Measurements from ENCODE around the gene NR1I2.

Gene NR1I2

GRCh38 chr3:119781330-119782198 lies at the start of gene NR1I2:
NR1I2 (plus strand) TSS chr3:119782101.
- TF ChIP-seq, protein P1, sequence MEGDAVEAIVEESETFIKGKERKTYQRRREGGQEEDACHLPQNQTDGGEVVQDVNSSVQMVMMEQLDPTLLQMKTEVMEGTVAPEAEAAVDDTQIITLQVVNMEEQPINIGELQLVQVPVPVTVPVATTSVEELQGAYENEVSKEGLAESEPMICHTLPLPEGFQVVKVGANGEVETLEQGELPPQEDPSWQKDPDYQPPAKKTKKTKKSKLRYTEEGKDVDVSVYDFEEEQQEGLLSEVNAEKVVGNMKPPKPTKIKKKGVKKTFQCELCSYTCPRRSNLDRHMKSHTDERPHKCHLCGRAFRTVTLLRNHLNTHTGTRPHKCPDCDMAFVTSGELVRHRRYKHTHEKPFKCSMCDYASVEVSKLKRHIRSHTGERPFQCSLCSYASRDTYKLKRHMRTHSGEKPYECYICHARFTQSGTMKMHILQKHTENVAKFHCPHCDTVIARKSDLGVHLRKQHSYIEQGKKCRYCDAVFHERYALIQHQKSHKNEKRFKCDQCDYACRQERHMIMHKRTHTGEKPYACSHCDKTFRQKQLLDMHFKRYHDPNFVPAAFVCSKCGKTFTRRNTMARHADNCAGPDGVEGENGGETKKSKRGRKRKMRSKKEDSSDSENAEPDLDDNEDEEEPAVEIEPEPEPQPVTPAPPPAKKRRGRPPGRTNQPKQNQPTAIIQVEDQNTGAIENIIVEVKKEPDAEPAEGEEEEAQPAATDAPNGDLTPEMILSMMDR (IDR thresholded peaks at IDR 0.05; ENCODE audit: insufficient read depth, missing control alignments) = no peak
- no peak for DNase-seq (ENCODE audit: insufficient read length, low spot score)
- FAIRE-seq = no peak

- FAIRE-seq (no peak), DNase-seq (ENCODE audit: insufficient read length, low spot score) (no peak)
- TF ChIP-seq, protein P1 (IDR thresholded peaks at IDR 0.05; ENCODE audit: insufficient read depth, missing control alignments) = no peak
Observed at GRCh38 chr3:119733812-119734211, 48.1 kb upstream of the NR1I2 start.

DNA sequence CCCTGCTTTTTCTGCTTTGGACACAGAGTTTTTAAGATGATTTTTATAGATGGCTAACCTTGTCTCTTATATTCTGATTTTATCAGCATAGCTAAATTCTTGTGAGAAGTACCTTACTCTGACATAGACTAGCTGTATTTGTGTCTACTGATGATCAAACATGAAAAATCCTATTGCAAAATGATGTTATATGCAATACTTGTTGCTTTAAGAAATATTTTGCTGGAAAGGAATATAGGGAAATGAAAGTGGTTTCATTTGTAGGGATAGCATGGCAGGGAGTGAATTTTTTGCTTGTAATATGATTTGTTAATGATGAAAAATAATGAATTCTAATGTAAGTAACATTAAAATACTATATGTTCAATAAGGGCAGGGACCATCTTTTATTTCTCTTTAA lies 43.2 kb upstream of the NR1I2 start:
- FAIRE-seq (no peak), DNase-seq (ENCODE audit: insufficient read length, low spot score) (no peak)
- TF ChIP-seq, protein P1 (IDR thresholded peaks at IDR 0.05; ENCODE audit: insufficient read depth, missing control alignments) = no peak

DNA sequence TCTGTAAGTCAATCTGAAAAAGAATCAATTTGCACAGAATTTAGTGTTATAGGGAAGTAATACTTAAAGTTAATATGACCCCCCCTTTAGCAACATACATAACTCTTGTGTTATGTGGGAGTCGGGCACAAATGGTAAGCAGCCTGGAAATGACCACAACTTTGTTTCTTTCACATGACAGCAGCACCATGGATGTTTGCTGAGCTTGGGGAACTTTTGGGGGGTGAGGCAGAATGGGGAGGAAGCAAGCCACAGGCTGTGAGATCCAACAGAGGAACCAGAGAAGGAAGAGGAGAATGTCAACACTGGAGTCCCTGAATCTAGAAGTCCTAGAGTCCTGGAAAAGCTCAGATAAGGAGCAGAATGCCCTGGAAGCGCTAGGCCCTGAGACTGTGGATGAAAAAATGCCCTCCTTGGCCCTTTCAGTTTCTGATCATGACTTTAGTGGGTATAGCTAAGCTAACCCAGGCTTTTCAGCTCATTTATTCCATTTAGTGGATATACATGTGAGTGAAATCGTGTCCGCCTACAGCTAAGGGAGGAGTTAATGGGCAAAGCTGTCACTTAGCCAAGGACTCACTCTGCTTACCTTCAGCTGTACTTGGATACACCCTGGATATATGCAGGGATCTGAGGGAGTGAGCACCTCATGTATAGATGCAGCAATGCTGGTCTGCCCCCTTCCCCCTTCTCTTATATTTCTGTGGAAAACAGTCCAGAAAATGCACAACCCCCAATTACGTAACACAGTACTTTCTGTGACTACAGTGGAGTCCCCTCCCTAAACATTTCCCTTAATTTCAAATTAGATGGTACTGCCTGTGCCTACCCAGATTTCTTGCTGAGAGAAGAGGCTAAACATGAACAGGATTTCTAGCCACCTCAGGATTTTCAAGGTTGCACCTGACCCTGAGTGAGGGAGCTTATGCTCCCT lies 40.0 kb upstream of the NR1I2 start:
- DNase-seq (ENCODE audit: insufficient read length, low spot score) (no peak), FAIRE-seq (no peak)
- TF ChIP-seq, protein P1 (IDR thresholded peaks at IDR 0.05; ENCODE audit: insufficient read depth, missing control alignments) = no peak

DNA sequence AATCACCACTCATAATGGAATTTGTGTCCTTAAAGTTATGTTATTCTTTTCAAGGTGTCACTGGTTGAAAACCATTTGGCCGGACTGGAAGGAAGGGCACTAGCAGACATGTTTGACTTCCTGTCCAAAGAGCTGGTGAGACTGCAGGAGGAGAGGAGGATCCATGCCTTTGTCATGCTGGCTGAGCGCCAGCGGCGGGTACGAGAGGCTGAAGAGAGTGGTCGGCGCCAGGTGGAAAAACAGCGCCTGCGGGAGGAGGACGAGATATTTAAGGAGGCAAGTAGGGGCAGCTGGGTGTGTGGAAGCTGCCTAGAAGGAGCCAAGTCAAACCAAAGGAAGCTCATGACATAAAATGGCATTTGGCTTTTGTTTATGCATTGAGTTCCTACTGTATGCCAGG lies 38.0 kb upstream of the NR1I2 start:
- DNase-seq (ENCODE audit: insufficient read length, low spot score) = no peak
- TF ChIP-seq, protein P1 (IDR thresholded peaks at IDR 0.05; ENCODE audit: insufficient read depth, missing control alignments) = no peak
- FAIRE-seq = no peak

DNA sequence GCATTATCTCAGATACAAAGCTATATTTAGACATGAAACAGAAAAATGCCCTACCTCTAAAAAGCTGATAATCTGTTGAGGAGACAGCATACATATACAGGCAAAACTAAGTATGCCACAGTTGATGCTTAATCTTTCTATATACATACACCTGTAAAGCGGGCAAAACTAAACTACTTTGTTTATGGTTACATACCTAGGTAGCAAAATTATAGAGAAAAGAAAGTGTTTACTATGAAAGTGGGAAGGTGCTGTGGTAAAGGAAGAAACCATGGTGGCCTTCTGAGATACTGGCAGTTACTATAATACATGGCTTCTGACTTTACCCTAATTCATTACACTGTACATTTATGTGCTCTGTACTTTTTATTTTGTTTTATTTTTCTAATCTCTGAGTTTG lies 36.0 kb upstream of the NR1I2 start:
- TF ChIP-seq, protein P1 (IDR thresholded peaks at IDR 0.05; ENCODE audit: insufficient read depth, missing control alignments) = no peak
- DNase-seq (ENCODE audit: insufficient read length, low spot score) (no peak), FAIRE-seq (no peak)
